ENCODE measurements around the gene SLC27A6.

DNA sequence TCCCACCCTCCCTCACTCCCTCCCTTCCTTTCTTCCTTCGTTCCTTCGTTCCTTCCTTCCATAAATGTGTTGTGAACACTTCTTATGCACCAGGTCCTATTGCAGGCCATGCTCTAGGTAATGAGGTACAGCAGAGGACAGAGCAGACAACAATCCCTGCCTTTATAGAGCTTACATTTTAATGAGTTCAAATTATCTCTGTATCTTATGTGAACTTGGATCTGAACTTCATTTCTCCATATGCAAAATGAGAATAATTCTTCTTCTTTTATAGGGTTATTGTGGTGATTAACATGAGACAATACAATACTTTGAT lies 37.2 kb downstream of the SLC27A6 start:
- TF ChIP-seq, protein P1, sequence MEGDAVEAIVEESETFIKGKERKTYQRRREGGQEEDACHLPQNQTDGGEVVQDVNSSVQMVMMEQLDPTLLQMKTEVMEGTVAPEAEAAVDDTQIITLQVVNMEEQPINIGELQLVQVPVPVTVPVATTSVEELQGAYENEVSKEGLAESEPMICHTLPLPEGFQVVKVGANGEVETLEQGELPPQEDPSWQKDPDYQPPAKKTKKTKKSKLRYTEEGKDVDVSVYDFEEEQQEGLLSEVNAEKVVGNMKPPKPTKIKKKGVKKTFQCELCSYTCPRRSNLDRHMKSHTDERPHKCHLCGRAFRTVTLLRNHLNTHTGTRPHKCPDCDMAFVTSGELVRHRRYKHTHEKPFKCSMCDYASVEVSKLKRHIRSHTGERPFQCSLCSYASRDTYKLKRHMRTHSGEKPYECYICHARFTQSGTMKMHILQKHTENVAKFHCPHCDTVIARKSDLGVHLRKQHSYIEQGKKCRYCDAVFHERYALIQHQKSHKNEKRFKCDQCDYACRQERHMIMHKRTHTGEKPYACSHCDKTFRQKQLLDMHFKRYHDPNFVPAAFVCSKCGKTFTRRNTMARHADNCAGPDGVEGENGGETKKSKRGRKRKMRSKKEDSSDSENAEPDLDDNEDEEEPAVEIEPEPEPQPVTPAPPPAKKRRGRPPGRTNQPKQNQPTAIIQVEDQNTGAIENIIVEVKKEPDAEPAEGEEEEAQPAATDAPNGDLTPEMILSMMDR (conservative IDR thresholded peaks at IDR 0.05; ENCODE audit: low read depth, low read length), result no peak
- no peak for TF ChIP-seq EZH2 (IDR thresholded peaks at IDR 0.05; ENCODE audit: borderline replicate concordance, low read depth, low read length, poor library complexity, severe bottlenecking)

Data from A673 (cell line).